Measurements from ENCODE around the gene CEACAM18. TPM values are rescaled to one million over a fixed set of nuclear protein-coding genes. Genes with fewer than 3 reads are reported as not detected.

CEACAM18 gene
- total and polyA plus RNA-seq, 2 of the 8 experiments (the other 6 are each of a cell fraction or from before 2014, with no cell fraction given), result not detected

DNA sequence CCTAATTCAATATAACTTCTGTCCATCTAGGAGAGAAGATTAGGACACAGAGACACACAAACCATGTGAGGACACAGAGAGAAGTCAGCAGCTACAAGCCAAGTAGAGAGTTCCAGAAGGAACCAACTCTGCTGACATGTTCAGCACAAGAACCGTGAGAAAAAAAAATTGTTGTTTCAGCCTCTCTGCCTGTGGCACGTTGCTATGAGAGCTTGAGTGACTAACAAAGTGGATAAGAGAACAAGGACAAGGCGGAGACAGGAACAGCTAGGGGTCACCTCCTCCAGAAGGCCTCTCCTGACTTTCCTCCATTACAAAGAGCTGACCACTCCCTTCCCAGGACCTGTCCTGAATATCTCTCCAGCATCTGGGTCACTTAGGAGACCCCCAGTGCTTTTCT lies 28.9 kb downstream of the CEACAM18 start:
- Histone ChIP-seq H3K23ac (ENCODE audit: insufficient read length) (no peak overlapping the region), H3K27ac (ENCODE audit: low read depth, low read length) (no peak overlapping the region), H2BK120ac (replicated peaks; ENCODE audit: low read depth, low read length) (no peak overlapping the region), H3K4me1 (replicated peaks in 1 of 4; ENCODE audit: control insufficient read depth in 3 of 4, insufficient read depth in 4 of 4, low read length in 3 of 4) (no peaks in the 10 kb centered on the region), H3K4ac (replicated peaks; ENCODE audit: insufficient read length, low read depth, low read length) (no peak overlapping the region), H4K91ac (replicated peaks; ENCODE audit: insufficient read length, low read length) (no peak overlapping the region), H2AFZ (ENCODE audit: low read length) (no peak overlapping the region), H2AK5ac (ENCODE audit: low read depth, low read length) (no peak overlapping the region), H3K56ac (replicated peaks; ENCODE audit: insufficient read length, low read depth, low read length) (no peak overlapping the region), H2BK5ac (ENCODE audit: low read depth, low read length) (no peak overlapping the region), H2BK20ac (ENCODE audit: low read length) (no peak overlapping the region), H3K36me3 (ENCODE audit: control insufficient read depth in 2 of 4, insufficient read depth in 4 of 4, low read length in 3 of 4) (no peaks in the 10 kb centered on the region), H3K9me3 (ENCODE audit: insufficient read depth in 2 of 2, low read depth in 1 of 2, low read length in 1 of 2) (peaks cover 60 to 73% of the 10 kb centered on the region in 2 experiments), H4K8ac (ENCODE audit: extremely low read depth, insufficient read depth, low read length) (no peak overlapping the region), H3K18ac (ENCODE audit: extremely low read depth, low read length) (no peak overlapping the region), H3K27me3 (replicated peaks in 1 of 4; ENCODE audit: control insufficient read depth in 3 of 4, extremely low read depth in 1 of 4, insufficient read depth in 3 of 4, low read length in 3 of 4) (no peaks in the 10 kb centered on the region), H3K79me2 (ENCODE audit: control insufficient read depth in 1 of 2, insufficient read depth in 2 of 2, low read length in 2 of 2) (no peaks in the 10 kb centered on the region), H3K79me1 (ENCODE audit: low read depth, low read length) (no peaks in the 10 kb centered on the region), H4K20me1 (replicated peaks in 1 of 2; ENCODE audit: control insufficient read depth in 1 of 2, insufficient read depth in 2 of 2, low read length in 2 of 2) (no peaks in the 10 kb centered on the region), H2BK12ac (ENCODE audit: low read depth, low read length) (no peak overlapping the region), H3K9ac (replicated peaks in 1 of 4; ENCODE audit: extremely low read depth in 1 of 4, low read depth in 3 of 4, low read length in 3 of 4) (no peak overlapping the region), H3K4me2 (ENCODE audit: insufficient read depth in 1 of 2, low read depth in 2 of 2, low read length in 2 of 2) (no peak overlapping the region), H3K14ac (ENCODE audit: insufficient read length) (no peak overlapping the region), H3K4me3 (ENCODE audit: extremely low read depth in 1 of 4, insufficient read depth in 2 of 4, low read depth in 3 of 4, low read length in 4 of 4) (no peak overlapping the region), H3K23me2 (ENCODE audit: low read depth, low read length) (no peaks in the 10 kb centered on the region), H2BK15ac (ENCODE audit: low read length) (no peak overlapping the region), H4K5ac (ENCODE audit: insufficient read length, low read depth, low read length) (no peak overlapping the region)
- FAIRE-seq (no peak), DNase-seq (ENCODE audit: low read depth in 1 of 2, low spot score in 2 of 2) (no peak)
- POLR2A ChIA-PET (ENCODE audit: partially characterized antibody), result no interaction called here
- WGBS, 2 experiments (ENCODE audit: extremely low coverage in 1 of 2, insufficient coverage in 1 of 2, insufficient read length in 1 of 2, insufficient replicate concordance in 2 of 2, low coverage in 1 of 2, low lambda C conversion rate in 2 of 2, missing lambda C conversion rate in 1 of 2), result 52% methylated on average over 3 of the region's 3 CpGs; no CpG with 5 or more reads in 1 of the 2 experiments
- CTCF ChIA-PET (ENCODE audit: partially characterized antibody), result interaction anchor here (0.6 to 1.1 kb wide), 3 partner anchors 11 to 86 kb away, joined by 3 read pairs; no protein-coding TSS in a partner anchor
- TF ChIP-seq TBP (IDR thresholded peaks at IDR 0.05; ENCODE audit: low read depth, low read length), result no peak
- TF ChIP-seq YY1 (IDR thresholded peaks at IDR 0.05; ENCODE audit: low read depth, low read length), result no peak
- TF ChIP-seq KDM5A (IDR thresholded peaks at IDR 0.05; ENCODE audit: low read length), result no peak
- TF ChIP-seq SIN3A (conservative IDR thresholded peaks at IDR 0.05 in 1 of 2, IDR thresholded peaks at IDR 0.05 in 1 of 2; ENCODE audit: low read depth in 1 of 2, low read length in 2 of 2), result no peak
- TF ChIP-seq CTBP2 (IDR thresholded peaks at IDR 0.05; ENCODE audit: borderline replicate concordance, insufficient read depth, insufficient read length, low read length), result no peak
- no peak for TF ChIP-seq ASH2L (IDR thresholded peaks at IDR 0.05; ENCODE audit: low read length)
- no peak for TF ChIP-seq HDAC2 (IDR thresholded peaks at IDR 0.05; ENCODE audit: borderline replicate concordance in 1 of 2, low read depth in 2 of 2, low read length in 2 of 2)
- no peak for TF ChIP-seq TAF7 (optimal IDR thresholded peaks at IDR 0.05; ENCODE audit: borderline replicate concordance, low read depth, low read length)
- no peak for TF ChIP-seq CREB1 (IDR thresholded peaks at IDR 0.05)
- TF ChIP-seq RXRA (IDR thresholded peaks at IDR 0.05; ENCODE audit: insufficient read depth, low read depth, low read length), result no peak
- TF ChIP-seq TAF1 (IDR thresholded peaks at IDR 0.05; ENCODE audit: low read depth, low read length), result no peak
- no peak for TF ChIP-seq SP1 (IDR thresholded peaks at IDR 0.05; ENCODE audit: low read depth, low read length)
- no peak for TF ChIP-seq EZH2 (IDR thresholded peaks at IDR 0.05; ENCODE audit: low read depth, low read length, severe bottlenecking)
- no peak for TF ChIP-seq CEBPB (IDR thresholded peaks at IDR 0.05; ENCODE audit: low read depth, low read length)
- TF ChIP-seq NANOG (IDR thresholded peaks at IDR 0.05; ENCODE audit: insufficient read depth, low read depth, low read length, poor library complexity, severe bottlenecking), result no peak

Data from H1 (cell line).